Vagina (tissue), 2 donors: ENCODE data around the gene KIF3C.

Source experiments
- POLR2A ChIP-seq, 2 donors: fragments of 450-650 bp; IDR thresholded peaks; one replicate each; pipeline ENCODE4 v1.6.1; 2017; ENCODE audit warnings: antibody characterized with exemption in 2 of 2, mild to moderate bottlenecking in 2 of 2, moderate library complexity in 2 of 2
- TF ChIP-seq, protein P1 (sequence below), 3 experiments: fragments of 450-650 bp in 2 of 3; fragments of 200-600 bp in 1 of 3; sonication (generic) in 1 of 3; IDR thresholded peaks; one replicate each; pipeline ENCODE4 v1.5.1; 2017 to 2019; ENCODE audit warnings: antibody characterized with exemption in 3 of 3, mild to moderate bottlenecking in 2 of 3, moderate library complexity in 2 of 3

- TF ChIP-seq, protein P1, sequence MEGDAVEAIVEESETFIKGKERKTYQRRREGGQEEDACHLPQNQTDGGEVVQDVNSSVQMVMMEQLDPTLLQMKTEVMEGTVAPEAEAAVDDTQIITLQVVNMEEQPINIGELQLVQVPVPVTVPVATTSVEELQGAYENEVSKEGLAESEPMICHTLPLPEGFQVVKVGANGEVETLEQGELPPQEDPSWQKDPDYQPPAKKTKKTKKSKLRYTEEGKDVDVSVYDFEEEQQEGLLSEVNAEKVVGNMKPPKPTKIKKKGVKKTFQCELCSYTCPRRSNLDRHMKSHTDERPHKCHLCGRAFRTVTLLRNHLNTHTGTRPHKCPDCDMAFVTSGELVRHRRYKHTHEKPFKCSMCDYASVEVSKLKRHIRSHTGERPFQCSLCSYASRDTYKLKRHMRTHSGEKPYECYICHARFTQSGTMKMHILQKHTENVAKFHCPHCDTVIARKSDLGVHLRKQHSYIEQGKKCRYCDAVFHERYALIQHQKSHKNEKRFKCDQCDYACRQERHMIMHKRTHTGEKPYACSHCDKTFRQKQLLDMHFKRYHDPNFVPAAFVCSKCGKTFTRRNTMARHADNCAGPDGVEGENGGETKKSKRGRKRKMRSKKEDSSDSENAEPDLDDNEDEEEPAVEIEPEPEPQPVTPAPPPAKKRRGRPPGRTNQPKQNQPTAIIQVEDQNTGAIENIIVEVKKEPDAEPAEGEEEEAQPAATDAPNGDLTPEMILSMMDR (IDR thresholded peaks at IDR 0.05), result no peak
- no peak for TF ChIP-seq POLR2A (IDR thresholded peaks at IDR 0.05)
Observed at GRCh38 chr2:25989154-25989553, 6.9 kb upstream of the KIF3C start.
